GM12878 (cell line): ENCODE results near the gene CDON. TPM values are rescaled to one million over a fixed set of nuclear protein-coding genes. Genes with fewer than 3 reads are reported as not detected.
"Not testable (repeated sequence)": the region's sequence is repeated elsewhere in the genome, so short reads cannot be mapped to it uniquely, and the experiment has no call there.

Experiments
- ATAC-seq: fragments of 200-7000 bp; cut with Tn5 transposase; 3 replicates; pipeline ENCODE4 v1.9.1; 2020; ENCODE audit warnings: mild to moderate bottlenecking, moderate library complexity
- BruUV-seq: library from RNA; stranded (reverse); fragments of 400-500 nt; replicated peaks from 2 replicates; lab custom pipeline; 2021; lab: Mats Ljungman, UMichigan
- CTCF ChIA-PET: fragments of 300-600 bp; sonication (Branson Sonifier 250); formaldehyde crosslinking; extraction: SDS; loops from one replicate; lab custom pipeline; 2021; ENCODE audit warnings: inconsistent platforms; lab: Yijun Ruan, JAX
- POLR2A ChIA-PET: fragments of 350-600 bp; formaldehyde crosslinking; extraction: SDS; loops from one replicate; lab custom pipeline; 2021; ENCODE audit warnings: inconsistent platforms; lab: Charles Lee
- RAD21 ChIA-PET: fragments of 300-600 bp; sonication (Branson Sonifier 250); formaldehyde crosslinking; loops from one replicate; lab custom pipeline; 2023; ENCODE audit warnings: antibody characterized with exemption; ENCODE audit not compliant: unreplicated experiment; lab: Charles Lee
- SMC1A ChIA-PET: fragments of 300-600 bp; sonication (Branson Sonifier 250); formaldehyde crosslinking; loops from one replicate; lab custom pipeline; 2023; ENCODE audit not compliant: unreplicated experiment, uncharacterized antibody; lab: Charles Lee
- DNase-seq: peaks from one replicate; pipeline ENCODE4 v3.0.0-alpha.2; 2011; ENCODE audit warnings: low read depth, low spot score
- FAIRE-seq: peaks from 3 replicates; lab custom pipeline; 2011; peaks lifted over from hg19 to GRCh38; lab: Jason Lieb, UNC
- H2AFZ ChIP-seq: 2 replicates; pipeline ENCODE4 v1.6.0; 2011; ENCODE audit warnings: low read depth, low read length, control low read depth; ENCODE audit not compliant: control insufficient read depth
- H3K27ac ChIP-seq: 2 replicates; pipeline ENCODE4 v1.5.1; 2011; ENCODE audit warnings: control low read depth; ENCODE audit not compliant: control insufficient read depth, insufficient read depth
- H3K27me3 ChIP-seq, 2 experiments: replicated peaks in 1 of 2; 2 replicates each; pipeline versions ENCODE4 v1.6.0 to v1.6.1; 2011; ENCODE audit warnings: low read length in 1 of 2; ENCODE audit not compliant: control insufficient read depth in 2 of 2, insufficient read depth in 2 of 2
- H3K36me3 ChIP-seq, 2 experiments: 2 replicates each; pipeline ENCODE4 v1.5.1; 2011; ENCODE audit warnings: low read length in 1 of 2; ENCODE audit not compliant: control insufficient read depth in 2 of 2, insufficient read depth in 2 of 2
- H3K4me1 ChIP-seq: 2 replicates; pipeline ENCODE4 v1.6.1; 2011; ENCODE audit warnings: mild to moderate bottlenecking, low read length, moderate library complexity, mixed read lengths; ENCODE audit not compliant: control insufficient read depth, insufficient read depth
- H3K4me2 ChIP-seq: 2 replicates; pipeline ENCODE4 v1.6.0; 2011; ENCODE audit warnings: control low read depth; ENCODE audit not compliant: control insufficient read depth, insufficient read depth
- H3K4me3 ChIP-seq: fragments of 200-600 bp; sonication (generic); 2 replicates; pipeline ENCODE4 v1.5.1; 2016
- H3K79me2 ChIP-seq: 2 replicates; pipeline ENCODE4 v1.6.0; 2011; ENCODE audit warnings: low read length; ENCODE audit not compliant: control insufficient read depth, insufficient read depth
- H3K9ac ChIP-seq: 2 replicates; pipeline ENCODE4 v1.8.0; 2011; ENCODE audit warnings: low read length, control low read depth, mixed read lengths; ENCODE audit not compliant: control insufficient read depth, insufficient read depth
- H3K9me3 ChIP-seq: replicated peaks from 3 replicates; pipeline ENCODE4 v1.5.1; 2011; ENCODE audit warnings: mild to moderate bottlenecking, low read length; ENCODE audit not compliant: control insufficient read depth, insufficient read depth
- H4K20me1 ChIP-seq: 2 replicates; pipeline ENCODE4 v1.6.0; 2011; ENCODE audit not compliant: control insufficient read depth, insufficient read depth
- CTCF ChIP-seq, 3 experiments: IDR thresholded peaks in 2 of 3; conservative IDR thresholded peaks in 1 of 3; 2 replicates each; pipeline ENCODE4 v1.5.1; 2011; ENCODE audit warnings: low read depth in 3 of 3, low read length in 3 of 3, mild to moderate bottlenecking in 3 of 3, control low read depth in 2 of 3, moderate library complexity in 2 of 3, inconsistent platforms in 1 of 3, mixed read lengths in 1 of 3; ENCODE audit not compliant: control insufficient read depth in 2 of 3, insufficient read depth in 1 of 3; ENCODE audit errors: extremely low read depth in 1 of 3
- ELK1 ChIP-seq: IDR thresholded peaks from 2 replicates; pipeline ENCODE4 v1.6.1; 2012; ENCODE audit warnings: low read depth, low read length, improper control_type of control experiment
- FOXK2 ChIP-seq: fragments of 450-650 bp; IDR thresholded peaks from 2 replicates; pipeline ENCODE4 v1.6.1; 2017; ENCODE audit warnings: mild to moderate bottlenecking, moderate library complexity
- RELB ChIP-seq: fragments of 450-650 bp; IDR thresholded peaks from 2 replicates; pipeline ENCODE4 v1.6.1; 2017; ENCODE audit warnings: low read depth, mild to moderate bottlenecking, moderate library complexity
- SMAD5 ChIP-seq: IDR thresholded peaks from 2 replicates; pipeline ENCODE4 v1.6.1; 2016; ENCODE audit warnings: antibody characterized with exemption, low read depth
- ZBTB4 ChIP-seq: fragments of 450-650 bp; formaldehyde crosslinking; IDR thresholded peaks from 2 replicates; pipeline ENCODE4 v1.4.0; 2022; ENCODE audit warnings: mild to moderate bottlenecking, moderate library complexity
- WGBS: methylation state at CpG from one replicate; pipeline ENCODE4 v1.1.6; 2016; ENCODE audit warnings: low lambda C conversion rate; ENCODE audit not compliant: insufficient replicate concordance, insufficient coverage; ENCODE audit errors: missing lambda C conversion rate; 5-methylcytosine and 5-hydroxymethylcytosine counted together
- in situ Hi-C: fragments of 300-500 bp; cut with MboI; formaldehyde crosslinking; loops from 9 replicates; pipeline ENCODE4 v1.14.3; 2018; ENCODE audit warnings: mixed read lengths
- intact Hi-C: fragments of 100-400 bp; cut with micrococcal nuclease; formaldehyde crosslinking; loops from one replicate; pipeline ENCODE4 v1.14.2; 2022; ENCODE audit not compliant: unreplicated experiment
- polyA plus RNA-seq, 11 experiments: library from polyadenylated mRNA; depleted of rRNA in 4 of 11; unstranded in 6 of 11; stranded (reverse) in 5 of 11; fragments of >200 nt; fragmentation: Nextera tagmentation in 4 of 11; fragmentation: Illumina TruSeq in 1 of 11; extraction: Ambion mirVana in 4 of 11; extraction: Trizol in 1 of 11; gene quantifications; 1 replicate in 1 of 11; 2 replicates in 10 of 11; pipeline versions ENCODE4 v1.2.1 to v1.2.3, GENCODE V29; 2011 to 2016; ENCODE audit warnings: inconsistent platforms in 2 of 11, missing spikeins in 2 of 11, low read depth in 1 of 11
- total RNA-seq, 4 experiments: library from RNA; depleted of rRNA in 3 of 4; stranded (reverse); fragments of >200 nt in 3 of 4; fragmentation: Illumina TruSeq in 1 of 4; extraction: Trizol in 1 of 4; gene quantifications; 2 replicates each; pipeline versions ENCODE4 v1.2.1 to v1.2.3, GENCODE V29; 2013 to 2021

Gene CDON
- total and polyA plus RNA-seq, 10 of the 15 experiments (the other 5 are each of a cell fraction or from before 2014, with no cell fraction given) = 0.07 to 4.2 (median 0.36) TPM

GRCh38 chr11:125914601-125915000 is 148.1 kb downstream of the CDON start:
- H4K20me1 ChIP-seq, SMC1A ChIA-PET, in situ Hi-C loops, H3K79me2 ChIP-seq, H3K9ac ChIP-seq, H3K4me2 ChIP-seq, H3K27me3 ChIP-seq, H3K4me3 ChIP-seq, DNase-seq, intact Hi-C loops, FAIRE-seq, RAD21 ChIA-PET, H3K27ac ChIP-seq, H2AFZ ChIP-seq, ATAC-seq, H3K4me1 ChIP-seq, BruUV-seq, H3K36me3 ChIP-seq, H3K9me3 ChIP-seq, POLR2A ChIA-PET: not testable (repeated sequence)
- TF ChIP-seq CTCF (IDR thresholded peaks at IDR 0.05 in 2 of 3, conservative IDR thresholded peaks at IDR 0.05 in 1 of 3; ENCODE audit: control insufficient read depth in 2 of 3, extremely low read depth in 1 of 3, insufficient read depth in 1 of 3, low read depth in 3 of 3, low read length in 3 of 3) = 0 out of 6 replicates have a peak, but pooled peaks of 1 of the 3 experiments have one; percentile 5
- CTCF ChIA-PET = interaction anchor here (1.4 to 2.0 kb wide), 2 partner anchors 28 to 279 kb away, joined by 3 to 5 read pairs; no protein-coding TSS in a partner anchor
- WGBS = 13% methylated on average over 3 of the region's 3 CpGs

- H3K4me1 ChIP-seq = no peaks in the 10 kb centered on the region
- H3K36me3 ChIP-seq = no peaks in the 10 kb centered on the region
- FAIRE-seq (no peak), DNase-seq (no peak), ATAC-seq (no peak)
- ChIA-PET SMC1A (interaction anchor here (0.9 to 1.7 kb wide), 2 partner anchors 10 to 14 kb away, joined by 4 to 5 read pairs; no protein-coding TSS in a partner anchor), POLR2A (interaction anchor here (0.7 kb wide), 1 partner anchor 443 kb away, joined by 4 read pairs; no protein-coding TSS in a partner anchor), CTCF (interaction anchor here (0.6 to 1.6 kb wide), 5 partner anchors 10 to 400 kb away, joined by 3 to 6 read pairs (median 3); no protein-coding TSS in a partner anchor), RAD21 (no interaction called here)
- BruUV-seq = no TSS peak
- H4K20me1 ChIP-seq = no peaks in the 10 kb centered on the region
- no peak overlapping the region for H3K4me2 ChIP-seq
- intact Hi-C loops = no loop called here
- WGBS = 11% methylated on average over 8 of the region's 8 CpGs
- H3K9me3 ChIP-seq = no peaks in the 10 kb centered on the region
- H3K9ac ChIP-seq = no peak overlapping the region
- H2AFZ ChIP-seq = no peak overlapping the region
- no peak overlapping the region for H3K4me3 ChIP-seq
- H3K79me2 ChIP-seq = no peaks in the 10 kb centered on the region
- in situ Hi-C loops = no loop called here
- no peak overlapping the region for H3K27ac ChIP-seq
- peaks cover 0 to 3% of the 10 kb centered on the region in 2 experiments; a peak in 2 of 4 replicates for H3K27me3 ChIP-seq
- TF ChIP-seq SMAD5 (no peak), FOXK2 (no peak), ZBTB4 (CRISPR knock-in tag) (no peak), ELK1 (no peak), RELB (no peak)
Observed at GRCh38 chr11:125910226-125910849, 152.3 kb downstream of the CDON start.
